Upper lobe of left lung (tissue), 6 donors: ENCODE measurements around the gene MOB3B. TPM values are rescaled to one million over a fixed set of nuclear protein-coding genes. Genes with fewer than 3 reads are reported as not detected.

Experiments
- ATAC-seq, 2 donors: fragments of 200-7000 bp; cut with Tn5 transposase; one replicate each; pipeline ENCODE4 v1.9.1; 2022; ENCODE audit warnings: mild to moderate bottlenecking in 2 of 2, moderate library complexity in 2 of 2; ENCODE audit not compliant: low FRiP score in 2 of 2
- DNase-seq, 2 donors: peaks; one replicate each; pipeline ENCODE4 v3.0.0-alpha.2; 2019 to 2020
- H3K27ac ChIP-seq, 4 donors: fragments of 200-600 bp; sonication (generic); one replicate each; pipeline ENCODE4 v1.5.1; 2016 to 2019
- H3K27me3 ChIP-seq, 4 donors: fragments of 200-600 bp; sonication (generic); one replicate each; pipeline ENCODE4 v1.5.1; 2017 to 2019
- H3K36me3 ChIP-seq, 4 donors: fragments of 200-600 bp; sonication (generic); one replicate each; pipeline ENCODE4 v1.5.1; 2016 to 2019
- H3K4me1 ChIP-seq, 4 donors: fragments of 200-600 bp; sonication (generic); one replicate each; pipeline ENCODE4 v1.5.1; 2018 to 2019
- H3K4me3 ChIP-seq, 4 donors: fragments of 200-600 bp; sonication (generic); one replicate each; pipeline ENCODE4 v1.5.1; 2017 to 2019; ENCODE audit warnings: mild to moderate bottlenecking in 2 of 4, moderate library complexity in 1 of 4
- H3K9me3 ChIP-seq, 4 donors: fragments of 200-600 bp; sonication (generic); one replicate each; pipeline ENCODE4 v1.5.1; 2018 to 2019
- CTCF ChIP-seq, 6 experiments: fragments of 450-650 bp in 4 of 6; fragments of 200-600 bp in 2 of 6; sonication (generic) in 2 of 6; IDR thresholded peaks; one replicate each; pipeline ENCODE4 v1.5.1; 2016 to 2019; ENCODE audit warnings: antibody characterized with exemption in 6 of 6
- EP300 ChIP-seq, 4 donors: sonication (generic); formaldehyde crosslinking; IDR thresholded peaks; one replicate each; pipeline ENCODE4 v1.5.1; 2017; ENCODE audit warnings: antibody characterized with exemption in 4 of 4, control low read depth in 2 of 4
- POLR2A ChIP-seq, 4 donors: fragments of 450-650 bp; IDR thresholded peaks; one replicate each; pipeline ENCODE4 v1.5.1; 2016 to 2017; ENCODE audit warnings: antibody characterized with exemption in 4 of 4, mild to moderate bottlenecking in 2 of 4
- POLR2AphosphoS5 ChIP-seq, 2 donors: sonication (generic); formaldehyde crosslinking; IDR thresholded peaks; one replicate each; pipeline ENCODE4 v1.5.1; 2017; ENCODE audit warnings: antibody characterized with exemption in 2 of 2
- WGBS, 2 donors: methylation state at CpG; one replicate each; pipeline ENCODE4 v1.1.5; 2017 to 2018; 5-methylcytosine and 5-hydroxymethylcytosine counted together
- total RNA-seq, 6 donors: library from RNA; depleted of rRNA in 4 of 6; stranded (reverse); fragments of >200 nt in 4 of 6; gene quantifications; one replicate each; pipeline versions ENCODE4 v1.1.0 to v1.2.1, GENCODE V29; 2016 to 2021
- donor health status: DM: no; HTN: no; CAD: no; lungs with moderate emphysema.
- donor health status: DM: no; HTN: yes; CAD: no; lungs with severe emphysema.

MOB3B gene
- total RNA-seq, 6 donors from 2014 or later, result 4.2 to 20.7 (median 8.3) TPM

GRCh38 chr9:27336829-27337228, 192.8 kb downstream of the MOB3B start:
- 91 to 93% methylated on average over 10 of the region's 10 CpGs for WGBS, 2 donors
- DNase-seq, result peak in 1 of 2 donors; percentile 51
- peaks cover 18 to 44% (median 37%) of the 10 kb centered on the region in 4 donors for H3K4me1 ChIP-seq
- TF ChIP-seq POLR2AphosphoS5 (IDR thresholded peaks at IDR 0.05) (no peak), EP300 (IDR thresholded peaks at IDR 0.05) (no peak), CTCF (IDR thresholded peaks at IDR 0.05) (no peak)
- H3K4me3 ChIP-seq, result no peak overlapping the region
- H3K36me3 ChIP-seq, result no peaks in the 10 kb centered on the region
- peak overlapping the region in 3 of 4 donors; percentile 39 to 71 (median 59) for H3K27ac ChIP-seq
- H3K9me3 ChIP-seq, result no peaks in the 10 kb centered on the region
- H3K27me3 ChIP-seq, result no peaks in the 10 kb centered on the region
- no peak for ATAC-seq

DNA sequence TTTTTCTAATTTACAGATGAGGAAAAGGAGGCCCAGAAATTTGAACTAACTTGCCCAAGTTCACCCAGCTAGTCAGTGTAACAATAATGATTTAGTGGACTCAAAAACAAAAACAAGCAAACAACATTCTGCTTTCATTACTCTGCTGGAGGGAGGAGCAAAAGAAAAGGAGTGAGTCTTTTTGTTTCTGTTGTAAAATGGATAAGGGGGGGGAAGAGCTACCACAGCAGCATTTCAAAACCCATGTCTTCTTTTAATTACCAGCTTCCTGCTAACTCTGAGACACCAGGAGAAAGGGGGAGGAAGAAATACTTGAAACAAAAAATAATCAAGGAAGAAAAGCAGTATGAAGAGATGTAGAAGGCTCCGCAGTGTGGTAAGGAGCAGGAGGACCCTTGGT, 193.5 kb downstream of the MOB3B start:
- H3K4me1 ChIP-seq, result peaks cover 18 to 41% (median 33%) of the 10 kb centered on the region in 4 donors
- WGBS, 2 donors, result 97% methylated on average over 1 of the region's 1 CpG

DNA sequence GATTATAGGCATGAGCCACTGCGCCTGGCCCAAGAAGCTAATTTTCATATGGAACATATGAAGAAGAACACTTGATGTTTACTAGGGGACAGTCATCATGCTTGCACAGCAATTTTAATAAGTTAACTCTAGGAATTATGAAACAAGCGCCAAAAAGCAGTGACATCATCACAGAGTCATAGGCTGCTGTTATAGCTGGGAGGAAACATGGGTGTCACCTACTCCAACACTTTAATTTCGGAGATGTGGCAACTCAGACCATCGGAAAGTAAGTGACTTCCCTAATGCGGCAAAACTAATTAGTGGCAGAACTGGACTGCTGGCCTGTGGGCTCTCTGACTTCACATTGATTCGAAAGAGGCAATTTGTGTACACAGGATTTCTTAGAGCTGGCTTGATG, 194.5 kb downstream of the MOB3B start:
- TF ChIP-seq CTCF (IDR thresholded peaks at IDR 0.05) (no peak), POLR2AphosphoS5 (IDR thresholded peaks at IDR 0.05) (peak in 1 of 2 donors; percentile 66), POLR2A (IDR thresholded peaks at IDR 0.05) (peak in 1 of 4 donors; percentile 32), EP300 (IDR thresholded peaks at IDR 0.05) (no peak)
- WGBS, 2 donors, result 79 to 87% methylated on average over 6 of the region's 6 CpGs
- Histone ChIP-seq H3K4me1 (peaks cover 18 to 34% (median 23%) of the 10 kb centered on the region in 4 donors), H3K27me3 (no peaks in the 10 kb centered on the region), H3K4me3 (no peak overlapping the region), H3K27ac (no peak overlapping the region), H3K9me3 (no peaks in the 10 kb centered on the region), H3K36me3 (no peaks in the 10 kb centered on the region)
- DNase-seq, result no peak
- ATAC-seq, result peak in 1 of 2 donors; percentile 35

More for the DNA sequence above, 193.5 kb downstream of the MOB3B start:
- no peak for ATAC-seq
- TF ChIP-seq EP300 (IDR thresholded peaks at IDR 0.05), result no peak
- TF ChIP-seq CTCF (IDR thresholded peaks at IDR 0.05), result no peak
- no peak for TF ChIP-seq POLR2A (IDR thresholded peaks at IDR 0.05)
- no peak for TF ChIP-seq POLR2AphosphoS5 (IDR thresholded peaks at IDR 0.05)
- H3K36me3 ChIP-seq, result no peaks in the 10 kb centered on the region
- no peaks in the 10 kb centered on the region for H3K9me3 ChIP-seq
- no peak for DNase-seq
- H3K27ac ChIP-seq, result no peak overlapping the region
- no peak overlapping the region for H3K4me3 ChIP-seq
- H3K27me3 ChIP-seq, result no peaks in the 10 kb centered on the region

DNA sequence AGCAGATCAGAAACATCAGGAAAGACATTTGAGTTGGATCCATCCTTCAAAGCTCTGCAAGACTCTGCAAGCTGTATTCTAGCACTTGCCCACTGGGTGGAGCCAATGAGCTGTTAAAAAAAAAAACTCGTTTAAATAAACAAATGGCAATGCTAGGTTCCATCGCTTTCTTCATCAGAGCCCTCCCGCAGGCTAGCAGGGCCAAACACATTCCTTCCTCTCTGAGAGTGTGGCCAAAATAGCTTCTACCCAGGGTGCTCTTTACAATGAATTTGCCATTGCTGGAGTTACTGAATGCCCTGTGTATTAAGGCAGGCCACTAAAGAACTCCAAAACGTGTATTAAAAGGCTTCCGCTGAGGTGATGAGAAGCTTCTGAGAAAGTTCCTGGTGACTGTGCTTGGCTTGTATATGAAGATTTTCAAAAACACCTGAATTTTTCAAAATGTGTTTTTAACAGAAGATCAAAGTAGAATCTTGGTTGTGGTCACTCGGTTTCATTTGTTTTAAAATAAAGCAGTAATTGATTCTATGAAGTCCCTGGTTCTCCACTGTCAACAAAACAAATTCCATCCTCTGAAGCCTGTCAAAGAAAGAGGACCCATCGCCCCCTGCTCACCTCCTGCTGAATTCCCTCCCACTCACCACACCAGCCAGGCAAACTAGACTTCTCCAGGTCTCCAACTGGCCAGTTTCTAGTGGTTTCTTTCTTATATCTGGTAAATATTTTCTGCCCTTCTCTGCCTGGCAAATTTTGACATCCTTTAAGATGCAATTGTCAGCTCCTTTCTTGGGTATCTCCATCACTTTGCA, 196.2 kb downstream of the MOB3B start:
- WGBS, 2 donors, result 35 to 38% methylated on average over 7 of the region's 7 CpGs
- H3K4me1 ChIP-seq, result peaks cover 8 to 23% (median 12%) of the 10 kb centered on the region in 4 donors
- H3K36me3 ChIP-seq, result no peaks in the 10 kb centered on the region
- TF ChIP-seq POLR2AphosphoS5 (IDR thresholded peaks at IDR 0.05) (peak in 1 of 2 donors; percentile 9), CTCF (IDR thresholded peaks at IDR 0.05) (peak; percentile 69 to 86 (median 83)), POLR2A (IDR thresholded peaks at IDR 0.05) (no peak)
- H3K27ac ChIP-seq, result no peak overlapping the region
- ATAC-seq (peak; percentile 71 to 87), DNase-seq (peak in 1 of 2 donors; percentile 55)
- H3K9me3 ChIP-seq, result no peaks in the 10 kb centered on the region
- no peak overlapping the region for H3K4me3 ChIP-seq
- H3K27me3 ChIP-seq, result no peaks in the 10 kb centered on the region
